ENCODE data around the gene FGFBP3.

FGFBP3 gene

GRCh38 chr10:91909117-91909677 is at the start of gene FGFBP3:
Gene FGFBP3, minus strand, starts transcription at chr10:91909486. Its CDS starts 517 bp downstream, at chr10:91908969.
- DNase-seq (ENCODE audit: low read depth) = peak; percentile 41

- DNase-seq (ENCODE audit: low read depth) = no peak
These were observed 47.8 kb upstream of the FGFBP3 start for GRCh38 chr10:91957091-91957490.

- DNase-seq (ENCODE audit: low read depth) = no peak
These were observed 45.8 kb upstream of the FGFBP3 start for GRCh38 chr10:91955114-91955513.

GRCh38 chr10:91953600-91954160 is 44.4 kb upstream of the FGFBP3 start:
- DNase-seq (ENCODE audit: low read depth) = no peak

- peak; percentile 63 for DNase-seq (ENCODE audit: low read depth)
These were observed 35.8 kb upstream of the FGFBP3 start for GRCh38 chr10:91944880-91945630.

- no peak for DNase-seq (ENCODE audit: low read depth)
These were observed 32.1 kb upstream of the FGFBP3 start for GRCh38 chr10:91941426-91941825.

GRCh38 chr10:91939653-91940052 is 30.4 kb upstream of the FGFBP3 start:
- DNase-seq (ENCODE audit: low read depth) = no peak

DNA sequence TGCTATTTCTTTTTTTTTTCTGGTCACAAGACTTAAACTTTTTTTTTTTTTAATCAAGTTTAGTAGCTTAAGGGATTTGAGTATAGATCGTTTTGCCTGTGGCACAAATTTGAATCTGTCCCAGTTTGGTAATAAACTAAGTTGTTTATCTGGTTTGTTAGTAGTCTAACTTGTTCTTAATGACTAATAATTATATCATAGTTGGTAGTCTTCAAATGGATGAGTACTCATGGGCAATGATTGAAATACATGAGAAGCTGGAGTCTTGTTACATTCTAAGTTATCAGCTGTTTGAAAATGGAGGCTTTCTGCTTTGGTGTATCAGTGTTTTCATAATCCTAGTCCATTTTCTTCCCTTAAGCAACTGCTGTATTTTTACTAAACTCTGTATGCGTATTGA is 26.6 kb upstream of the FGFBP3 start:
- no peak for DNase-seq (ENCODE audit: low read depth)

DNA sequence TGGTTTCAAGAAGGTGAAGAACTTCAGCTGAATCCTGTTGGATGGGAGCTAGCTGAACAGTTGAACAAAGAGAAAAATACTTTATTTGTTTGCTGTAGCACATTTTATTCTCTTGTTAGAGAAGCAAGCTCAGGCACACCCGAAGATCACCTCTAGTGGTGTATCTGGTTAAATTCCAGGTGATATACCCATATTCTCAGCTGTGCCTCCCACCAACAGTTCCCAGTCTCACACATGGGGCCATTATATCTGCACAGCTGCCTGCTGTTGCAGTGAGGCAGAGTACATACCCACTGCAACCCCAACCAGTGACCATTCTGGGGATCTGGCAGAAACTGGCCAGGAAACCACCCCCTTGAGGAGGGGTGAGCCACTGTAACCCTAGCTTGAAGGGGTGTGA is 23.5 kb upstream of the FGFBP3 start:
- no peak for DNase-seq (ENCODE audit: low read depth)

DNA sequence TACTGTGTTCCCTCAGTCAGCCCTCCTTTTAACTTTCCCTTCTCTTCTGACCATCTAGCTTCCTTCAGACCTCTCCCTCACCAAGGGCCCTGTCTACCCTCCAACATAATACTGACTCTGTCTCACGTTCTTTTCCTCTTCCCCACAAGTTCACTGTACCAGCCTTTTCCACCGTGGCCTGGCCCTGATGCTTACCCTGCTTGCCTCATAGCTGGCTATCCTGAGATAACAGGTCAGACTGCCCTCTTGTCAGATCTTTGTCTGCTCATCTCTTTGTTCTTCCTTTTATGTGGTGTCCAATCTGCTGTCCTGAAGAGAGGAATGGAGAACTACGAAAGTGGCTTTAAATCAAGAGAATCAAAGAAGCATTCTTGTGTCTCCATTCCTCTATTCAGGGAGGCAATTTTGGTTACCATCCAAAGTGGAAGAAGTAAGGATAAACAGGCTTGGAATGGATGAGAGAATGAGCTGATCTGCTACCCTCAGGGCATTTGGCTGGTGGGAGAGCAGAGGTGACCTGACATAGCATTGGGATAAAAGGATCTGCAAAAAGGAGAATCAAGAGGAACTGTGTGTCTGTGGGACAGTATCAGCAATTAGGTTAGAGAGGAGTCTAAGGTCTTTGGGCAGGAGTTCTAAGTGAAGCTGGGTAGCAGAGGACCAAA is 22.4 kb upstream of the FGFBP3 start:
- no peak for DNase-seq (ENCODE audit: low read depth)

DNA sequence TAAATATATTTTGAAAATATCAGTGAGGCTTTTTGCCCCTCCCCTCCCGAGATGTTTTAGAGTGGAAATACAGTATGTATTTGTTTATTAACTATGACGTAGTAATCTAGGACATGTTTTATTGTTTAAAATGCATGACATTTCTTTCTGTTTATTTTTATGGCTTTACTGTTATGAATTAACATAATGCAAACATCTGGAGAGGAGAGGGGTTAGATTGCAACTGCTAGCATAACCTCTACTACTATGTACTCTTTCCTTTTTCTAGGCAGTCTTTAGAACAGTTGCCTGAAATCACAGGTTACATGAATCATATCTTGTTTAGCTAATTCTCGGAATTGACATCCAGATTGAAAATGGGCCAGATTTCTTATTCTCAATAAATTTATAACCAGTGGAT is 21.7 kb upstream of the FGFBP3 start:
- DNase-seq (ENCODE audit: low read depth) = peak; percentile 41

DNA sequence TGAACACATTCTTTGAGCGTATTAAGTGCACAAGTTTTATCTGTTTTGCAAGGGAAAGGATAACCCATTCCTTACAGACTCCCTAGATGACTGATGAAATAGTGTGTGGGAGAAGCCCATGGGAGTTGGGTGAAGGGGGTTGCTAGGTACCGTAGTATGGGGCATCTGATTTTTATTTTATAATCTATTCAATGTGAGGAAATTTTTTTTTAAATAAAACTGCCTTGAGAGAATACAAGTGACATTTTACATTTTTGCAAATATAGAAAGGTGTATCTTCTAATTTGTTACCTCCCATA is 15.7 kb upstream of the FGFBP3 start:
- DNase-seq (ENCODE audit: low read depth) = no peak

GRCh38 chr10:91924212-91925021 is 15.1 kb upstream of the FGFBP3 start:
- DNase-seq (ENCODE audit: low read depth) = peak; percentile 30

DNA sequence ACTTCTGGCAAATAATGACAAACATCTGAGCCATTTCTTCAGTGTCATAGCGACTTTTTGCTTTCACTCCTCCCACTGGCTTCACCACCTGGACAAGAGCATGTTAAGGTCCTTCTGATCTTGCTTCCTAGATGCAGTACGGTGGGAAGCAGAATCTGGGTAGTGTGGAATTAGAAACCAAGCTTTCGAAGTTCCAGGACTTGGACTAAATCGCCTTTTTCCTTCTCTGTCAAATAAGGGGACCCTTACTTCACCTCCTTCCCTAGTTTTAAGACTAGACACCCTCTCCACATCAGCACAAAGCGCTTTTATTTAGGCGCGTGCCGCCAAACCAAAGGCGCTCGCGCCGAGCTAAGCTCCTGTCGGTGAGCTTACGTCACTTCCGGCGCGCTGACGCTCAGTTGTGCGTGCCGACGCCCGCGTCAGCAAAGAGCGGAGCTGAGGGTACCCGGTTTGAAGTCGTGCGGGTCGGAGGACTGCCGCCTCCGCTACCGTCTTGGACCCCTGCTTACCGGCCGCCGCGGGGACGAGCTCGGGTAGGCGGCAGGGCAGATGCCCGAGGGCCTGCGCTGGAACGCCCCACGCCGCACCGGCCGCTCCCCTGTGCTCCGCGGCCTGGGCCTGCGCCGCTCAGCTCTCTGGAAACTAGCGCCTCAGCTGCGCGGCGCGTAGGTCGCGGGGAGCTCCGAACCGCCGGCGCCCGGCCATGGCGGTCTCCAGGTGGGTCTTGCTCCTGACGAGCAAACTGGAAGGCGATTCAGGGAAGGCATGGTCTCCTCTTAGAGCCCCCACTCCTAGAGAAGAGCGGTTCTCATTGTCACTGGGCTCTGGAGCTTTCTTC is 14.3 kb upstream of the FGFBP3 start, which contains the start of gene BTAF1:
Gene BTAF1, plus strand, starts transcription at position 400 of the 841 bp plus-strand sequence. Its CDS starts 307 bp downstream, at position 707.
- DNase-seq (ENCODE audit: low read depth) = peak; percentile 94

DNA sequence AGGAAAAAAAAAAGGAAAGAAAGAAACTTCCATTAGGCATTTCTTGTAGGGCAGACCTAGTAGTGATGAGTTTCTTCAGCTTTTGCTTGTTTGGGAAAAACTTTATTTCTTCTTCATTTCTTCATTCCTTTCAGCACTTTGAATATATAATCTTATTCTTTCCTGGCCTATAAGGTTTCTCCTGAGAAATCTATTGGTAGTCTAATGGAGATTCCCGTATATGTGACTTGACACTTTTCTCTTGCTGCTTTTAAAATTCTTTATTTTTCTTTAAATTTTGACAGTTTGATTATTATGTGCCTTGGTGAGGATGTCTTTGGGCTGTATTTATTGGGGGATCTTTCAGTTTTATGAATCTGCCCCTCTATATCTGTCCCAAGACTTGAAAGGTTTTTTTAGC is 10.4 kb upstream of the FGFBP3 start:
- DNase-seq (ENCODE audit: low read depth) = no peak

GRCh38 chr10:91910467-91910866 is 1.2 kb upstream of the FGFBP3 start:
- no peak for DNase-seq (ENCODE audit: low read depth)

- DNase-seq (ENCODE audit: low read depth) = peak; percentile 57
These were observed 759 bp downstream of the FGFBP3 start for GRCh38 chr10:91908337-91909116.

- no peak for DNase-seq (ENCODE audit: low read depth)
These were observed 1.4 kb downstream of the FGFBP3 start for GRCh38 chr10:91907914-91908336.

GRCh38 chr10:91907033-91907594 is 2.2 kb downstream of the FGFBP3 start:
- no peak for DNase-seq (ENCODE audit: low read depth)

Data from iris pigment epithelial cell (primary cell).